ENCODE data around the gene CD1C. TPM values are rescaled to one million over a fixed set of nuclear protein-coding genes. Genes with fewer than 3 reads are reported as not detected.

Gene CD1C
- total RNA-seq, 2 donors from 2014 or later: not detected

GRCh38 chr1:158331481-158332150 is 41.9 kb downstream of the CD1C start, which contains the start of gene CD1B:
Gene CD1B (minus strand): TSS chr1:158331531. CDS start chr1:158331423, 108 bp downstream.
- no peaks in the 10 kb centered on the region for H3K9me3 Mint-ChIP-seq
- 93% methylated on average over 1 of the region's 2 CpGs; no CpG with 5 or more reads in 1 of the 2 experiments for WGBS, 2 experiments (ENCODE audit: insufficient coverage in 1 of 2, insufficient read length in 1 of 2)
- no peaks in the 10 kb centered on the region for H3K27me3 Mint-ChIP-seq (ENCODE audit: insufficient read depth)
- no peak within 1 kb of the TSS for H3K27ac Mint-ChIP-seq
- Histone ChIP-seq H3K4me3 (ENCODE audit: low read length) (no peak within 1 kb of the TSS), H3K36me3 (ENCODE audit: control insufficient read depth, insufficient read depth, low read length) (no peaks in the 10 kb centered on the region), H3K9me3 (ENCODE audit: control insufficient read depth, low read length) (no peaks in the 10 kb centered on the region), H3K27me3 (ENCODE audit: control insufficient read depth, insufficient read depth, low read length, poor library complexity, severe bottlenecking) (no peaks in the 10 kb centered on the region), H3K4me1 (ENCODE audit: control insufficient read depth, insufficient read depth, low read length) (no peaks in the 10 kb centered on the region), H3K9ac (ENCODE audit: extremely low read depth, low read length, poor library complexity, severe bottlenecking) (no peak within 1 kb of the TSS), H3K27ac (ENCODE audit: low read depth, low read length) (no peak within 1 kb of the TSS)
- no peak for DNase-seq
- TF ChIP-seq CTCF (conservative IDR thresholded peaks at IDR 0.05): no peak
- H3K36me3 Mint-ChIP-seq (ENCODE audit: low read depth): no peaks in the 10 kb centered on the region
- H3K4me1 Mint-ChIP-seq: no peaks in the 10 kb centered on the region
- no peak within 1 kb of the TSS for H3K4me3 Mint-ChIP-seq

GRCh38 chr1:158333405-158334155 is 43.9 kb downstream of the CD1C start:
- Mint-ChIP-seq H3K27ac (no peak overlapping the region), H3K4me3 (no peak overlapping the region), H3K27me3 (ENCODE audit: insufficient read depth) (no peaks in the 10 kb centered on the region), H3K9me3 (no peaks in the 10 kb centered on the region), H3K36me3 (ENCODE audit: low read depth) (no peaks in the 10 kb centered on the region), H3K4me1 (no peaks in the 10 kb centered on the region)
- no peaks in the 10 kb centered on the region for H3K36me3 ChIP-seq (ENCODE audit: control insufficient read depth, insufficient read depth, low read length)
- WGBS, 2 experiments (ENCODE audit: insufficient coverage in 1 of 2, insufficient read length in 1 of 2): 80 to 82% methylated on average over 1 to 8 of the region's 8 CpGs
- no peaks in the 10 kb centered on the region for H3K27me3 ChIP-seq (ENCODE audit: control insufficient read depth, insufficient read depth, low read length, poor library complexity, severe bottlenecking)
- no peak overlapping the region for H3K27ac ChIP-seq (ENCODE audit: low read depth, low read length)
- DNase-seq: no peak
- no peak overlapping the region for H3K4me3 ChIP-seq (ENCODE audit: low read length)
- H3K9ac ChIP-seq (ENCODE audit: extremely low read depth, low read length, poor library complexity, severe bottlenecking): no peak overlapping the region
- H3K9me3 ChIP-seq (ENCODE audit: control insufficient read depth, low read length): no peaks in the 10 kb centered on the region
- TF ChIP-seq CTCF (conservative IDR thresholded peaks at IDR 0.05): no peak
- H3K4me1 ChIP-seq (ENCODE audit: control insufficient read depth, insufficient read depth, low read length): no peaks in the 10 kb centered on the region

GRCh38 chr1:158334526-158335212 is 44.9 kb downstream of the CD1C start:
- H3K36me3 Mint-ChIP-seq (ENCODE audit: low read depth): no peaks in the 10 kb centered on the region
- H3K4me3 Mint-ChIP-seq: no peak overlapping the region
- no peaks in the 10 kb centered on the region for H3K4me1 Mint-ChIP-seq
- no peaks in the 10 kb centered on the region for H3K27me3 Mint-ChIP-seq (ENCODE audit: insufficient read depth)
- no peak for TF ChIP-seq CTCF (conservative IDR thresholded peaks at IDR 0.05)
- no peak overlapping the region for H3K9ac ChIP-seq (ENCODE audit: extremely low read depth, low read length, poor library complexity, severe bottlenecking)
- no peaks in the 10 kb centered on the region for H3K9me3 ChIP-seq (ENCODE audit: control insufficient read depth, low read length)
- WGBS, 2 experiments (ENCODE audit: insufficient coverage in 1 of 2, insufficient read length in 1 of 2): 60 to 82% methylated on average over 1 to 2 of the region's 2 CpGs
- no peak overlapping the region for H3K4me3 ChIP-seq (ENCODE audit: low read length)
- H3K4me1 ChIP-seq (ENCODE audit: control insufficient read depth, insufficient read depth, low read length): no peaks in the 10 kb centered on the region
- no peak overlapping the region for H3K27ac Mint-ChIP-seq
- H3K27ac ChIP-seq (ENCODE audit: low read depth, low read length): no peak overlapping the region
- no peak for DNase-seq
- no peaks in the 10 kb centered on the region for H3K36me3 ChIP-seq (ENCODE audit: control insufficient read depth, insufficient read depth, low read length)
- no peaks in the 10 kb centered on the region for H3K27me3 ChIP-seq (ENCODE audit: control insufficient read depth, insufficient read depth, low read length, poor library complexity, severe bottlenecking)
- H3K9me3 Mint-ChIP-seq: no peaks in the 10 kb centered on the region

Data from endodermal cell (in vitro differentiated cells).